Left cardiac atrium (tissue), 4 donors: Measurements from ENCODE around the gene SLC25A27. TPM values are rescaled to one million over a fixed set of nuclear protein-coding genes. Genes with fewer than 3 reads are reported as not detected.
A peak's percentile ranks its signal among the peaks of the same experiment; 100 is the strongest.

Experiments used
- ATAC-seq, 2 donors: fragments of 200-7000 bp; cut with Tn5 transposase; one replicate each; pipeline ENCODE4 v1.9.1; 2020; ENCODE audit warnings: mild to moderate bottlenecking in 2 of 2, moderate library complexity in 2 of 2
- DNase-seq: peaks from one replicate; pipeline ENCODE4 v3.0.0-alpha.2; 2020
- intact Hi-C, 2 donors: fragments of 100-400 bp; cut with DNase I; formaldehyde crosslinking; loops; one replicate each; pipeline versions ENCODE4 v1.14.1 to v1.15.1; 2022 to 2023
- long read RNA-seq: library from polyadenylated mRNA; unstranded; transcript quantifications from one replicate; pipeline ENCODE4 v2.0.0, GENCODE V29; 2021
- total RNA-seq, 2 donors: library from RNA; stranded (reverse); fragmentation: NEBNext Ultra II Directional; extraction: Animal tissue kit (Norgen Biotek cat#: 25700); gene quantifications; one replicate each; pipeline ENCODE4 v1.2.1, GENCODE V29; 2021
- donor health status: DM: no; HTN: yes; CAD: no.
- donor health status: DM: no; HTN: yes; CAD: no; lungs with severe emphysema.
- donor health status: DM: yes; HTN: yes; CAD: no.
- donor health status: Dilated cardiomyopathy.

Gene SLC25A27
- total RNA-seq: 10 to 100 TPM in 1 of 2 donors, 1 to 10 TPM in 1; 7.8 to 16.2 TPM
- long read RNA-seq, partial matches to known transcripts: 0 of 1 reads
- long read RNA-seq, other reads (novel, unspliced or antisense): 1 of 1 reads

GRCh38 chr6:46652603-46653438 is at the start of gene SLC25A27, which contains the start of gene CYP39A1:
Gene SLC25A27, plus strand, starts transcription at chr6:46652975. Its CDS starts 218 bp downstream, at chr6:46653193.
Gene CYP39A1, minus strand, starts transcription at chr6:46652818. Its CDS starts 236 bp downstream, at chr6:46652582.
- DNase-seq: peak; percentile 96
- intact Hi-C loops: no loop called here
- peak; percentile 100 for ATAC-seq

- ATAC-seq (no peak), DNase-seq (no peak)
- intact Hi-C loops: no loop called here
These were observed 47.5 kb upstream of the SLC25A27 start for GRCh38 chr6:46605091-46605797.

- intact Hi-C loops: no loop called here
- ATAC-seq: peak in 1 of 2 donors; percentile 27
These were observed 46.4 kb upstream of the SLC25A27 start for GRCh38 chr6:46606338-46606737.

GRCh38 chr6:46610862-46611553 is 41.8 kb upstream of the SLC25A27 start:
- intact Hi-C loops: no loop called here
- ATAC-seq (no peak), DNase-seq (no peak)

More at GRCh38 chr6:46606338-46606737, 46.4 kb upstream of the SLC25A27 start:
- DNase-seq: no peak

- DNase-seq (peak; percentile 29), ATAC-seq (peak; percentile 60 to 74)
- intact Hi-C loops: no loop called here
These were observed 40.1 kb upstream of the SLC25A27 start for GRCh38 chr6:46612645-46613044.

GRCh38 chr6:46618726-46619125 is 34.0 kb upstream of the SLC25A27 start:
- ATAC-seq (no peak), DNase-seq (no peak)
- intact Hi-C loops: no loop called here

- peak in 1 of 2 donors; percentile 56 for ATAC-seq
- intact Hi-C loops: loop anchor here (2.0 to 10.0 kb wide), 5 partner anchors 132 to 409 kb away; partner anchors contain the start of gene RCAN2 (in 2 of the 2)
- DNase-seq: no peak
These were observed 26.4 kb upstream of the SLC25A27 start for GRCh38 chr6:46626228-46626909.

- intact Hi-C loops: loop anchor here (2.0 to 10.0 kb wide), 5 partner anchors 132 to 410 kb away; partner anchors contain the start of gene RCAN2 (in 2 of the 2)
- DNase-seq: no peak
- ATAC-seq: no peak
These were observed 25.8 kb upstream of the SLC25A27 start for GRCh38 chr6:46626976-46627375.

GRCh38 chr6:46628498-46628897 is 24.3 kb upstream of the SLC25A27 start:
- peak in 1 of 2 donors; percentile 50 for ATAC-seq
- intact Hi-C loops: loop anchor here (5.0 to 10.0 kb wide), 4 partner anchors 134 to 411 kb away; partner anchors contain the start of gene RCAN2 (in 2 of the 2)
- DNase-seq: no peak

GRCh38 chr6:46628976-46629375 is 23.8 kb upstream of the SLC25A27 start:
- intact Hi-C loops: loop anchor here (5.0 to 10.0 kb wide), 4 partner anchors 134 to 412 kb away; partner anchors contain the start of gene RCAN2 (in 2 of the 2)
- DNase-seq (no peak), ATAC-seq (no peak)

GRCh38 chr6:46629691-46630090 is 23.1 kb upstream of the SLC25A27 start:
- no peak for ATAC-seq
- no peak for DNase-seq
- intact Hi-C loops: loop anchor here (5.0 to 10.0 kb wide), 4 partner anchors 135 to 412 kb away; partner anchors contain the start of gene RCAN2 (in 2 of the 2)

GRCh38 chr6:46632053-46632452 is 20.7 kb upstream of the SLC25A27 start:
- intact Hi-C loops: no loop called here
- DNase-seq: no peak
- no peak for ATAC-seq

- no peak for DNase-seq
- intact Hi-C loops: no loop called here
- ATAC-seq: no peak
These were observed 17.3 kb upstream of the SLC25A27 start for GRCh38 chr6:46635462-46635861.

- intact Hi-C loops: no loop called here
These were observed 15.6 kb upstream of the SLC25A27 start for GRCh38 chr6:46637145-46637544.

GRCh38 chr6:46637933-46638332 is 14.8 kb upstream of the SLC25A27 start:
- intact Hi-C loops: no loop called here
- DNase-seq: no peak
- ATAC-seq: no peak

More at GRCh38 chr6:46637145-46637544, 15.6 kb upstream of the SLC25A27 start:
- ATAC-seq (peak; percentile 57 to 90), DNase-seq (no peak)

GRCh38 chr6:46638650-46639049 is 14.1 kb upstream of the SLC25A27 start:
- intact Hi-C loops: no loop called here
- no peak for DNase-seq
- no peak for ATAC-seq

- intact Hi-C loops: no loop called here
- no peak for ATAC-seq
- DNase-seq: no peak
These were observed 9.6 kb upstream of the SLC25A27 start for GRCh38 chr6:46642928-46643751.
